Measurements from ENCODE around the gene SH3BP1. TPM values are rescaled to one million over a fixed set of nuclear protein-coding genes. Genes with fewer than 3 reads are reported as not detected.
A peak's percentile ranks its signal among the peaks of the same experiment; 100 is the strongest.

The SH3BP1 gene
- total RNA-seq, 1 donor from 2014 or later: 88.4 TPM

DNA sequence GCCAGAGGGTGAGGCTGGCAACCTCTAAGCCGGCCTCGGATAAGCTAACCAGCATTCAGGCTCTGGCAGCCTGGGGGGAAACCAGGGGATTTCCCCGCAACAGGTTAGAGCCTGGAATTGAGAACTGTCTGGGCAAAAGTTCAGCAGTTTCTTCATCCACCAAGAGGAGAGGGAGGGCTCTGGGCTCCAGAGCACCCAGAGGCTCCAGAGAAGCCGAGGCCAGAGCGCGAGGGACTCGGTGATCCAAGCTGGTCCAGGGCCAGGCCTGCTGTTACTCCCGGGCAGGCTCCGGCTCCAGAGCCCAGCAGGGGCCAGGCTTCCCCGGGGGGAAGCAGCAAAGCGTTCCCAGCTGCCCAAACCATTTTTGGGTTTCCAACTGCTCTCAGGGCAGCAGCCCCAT is 13.3 kb upstream of the SH3BP1 start:
- H3K9me3 Mint-ChIP-seq: no peaks in the 10 kb centered on the region
- DNase-seq: no peak
- TF ChIP-seq, protein P1, sequence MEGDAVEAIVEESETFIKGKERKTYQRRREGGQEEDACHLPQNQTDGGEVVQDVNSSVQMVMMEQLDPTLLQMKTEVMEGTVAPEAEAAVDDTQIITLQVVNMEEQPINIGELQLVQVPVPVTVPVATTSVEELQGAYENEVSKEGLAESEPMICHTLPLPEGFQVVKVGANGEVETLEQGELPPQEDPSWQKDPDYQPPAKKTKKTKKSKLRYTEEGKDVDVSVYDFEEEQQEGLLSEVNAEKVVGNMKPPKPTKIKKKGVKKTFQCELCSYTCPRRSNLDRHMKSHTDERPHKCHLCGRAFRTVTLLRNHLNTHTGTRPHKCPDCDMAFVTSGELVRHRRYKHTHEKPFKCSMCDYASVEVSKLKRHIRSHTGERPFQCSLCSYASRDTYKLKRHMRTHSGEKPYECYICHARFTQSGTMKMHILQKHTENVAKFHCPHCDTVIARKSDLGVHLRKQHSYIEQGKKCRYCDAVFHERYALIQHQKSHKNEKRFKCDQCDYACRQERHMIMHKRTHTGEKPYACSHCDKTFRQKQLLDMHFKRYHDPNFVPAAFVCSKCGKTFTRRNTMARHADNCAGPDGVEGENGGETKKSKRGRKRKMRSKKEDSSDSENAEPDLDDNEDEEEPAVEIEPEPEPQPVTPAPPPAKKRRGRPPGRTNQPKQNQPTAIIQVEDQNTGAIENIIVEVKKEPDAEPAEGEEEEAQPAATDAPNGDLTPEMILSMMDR (IDR thresholded peaks at IDR 0.05): no peak
- POLR2A ChIA-PET: interaction anchor here (0.6 to 7.5 kb wide), 11 partner anchors 8 to 257 kb away, joined by 3 to 78 read pairs (median 16); partner anchors contain the start of genes GGA1, LGALS1, NOL12 and PDXP
- H3K27me3 Mint-ChIP-seq: no peaks in the 10 kb centered on the region
- ATAC-seq (ENCODE audit: low read depth): peak; percentile 43
- H3K4me3 Mint-ChIP-seq: peak overlapping the region; percentile 24
- CTCF ChIA-PET: interaction anchor here (0.7 to 6.9 kb wide), 9 partner anchors 8 to 56 kb away, joined by 3 to 90 read pairs (median 6); partner anchors contain the start of genes GGA1, PDXP and SH3BP1
- H3K27ac Mint-ChIP-seq: peak overlapping the region; percentile 86
- H3K4me1 Mint-ChIP-seq: peaks cover 65% of the 10 kb centered on the region
- H3K36me3 Mint-ChIP-seq (ENCODE audit: low read depth): peaks cover 44% of the 10 kb centered on the region
- intact Hi-C loops (cut with micrococcal nuclease): no loop called here

DNA sequence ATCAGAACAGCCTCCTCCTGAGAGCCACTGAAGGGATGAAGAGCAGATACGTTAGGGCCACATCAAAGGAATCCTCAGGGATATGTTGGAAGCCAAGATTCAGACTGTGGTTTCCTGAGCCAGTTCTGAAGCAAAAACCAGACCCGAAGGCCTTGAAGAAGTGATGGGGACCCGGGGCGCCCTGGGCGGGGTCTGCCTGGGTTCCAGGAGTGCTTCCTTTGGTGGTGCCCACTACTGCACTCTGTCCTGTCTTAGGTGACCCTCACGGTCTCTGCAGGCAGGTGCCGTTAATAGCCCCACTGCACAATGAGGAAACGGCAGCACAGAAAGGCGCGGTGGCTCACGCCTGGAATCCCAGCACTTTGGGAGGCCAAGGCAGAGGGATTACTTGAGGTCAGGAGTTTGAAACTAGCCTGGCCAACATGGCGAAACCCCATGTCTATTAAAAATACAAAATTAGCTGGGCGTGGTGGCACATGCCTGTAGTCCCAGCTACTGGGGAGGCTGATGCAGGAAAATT is 12.9 kb upstream of the SH3BP1 start:
- peak overlapping the region; percentile 86 for H3K27ac Mint-ChIP-seq

DNA sequence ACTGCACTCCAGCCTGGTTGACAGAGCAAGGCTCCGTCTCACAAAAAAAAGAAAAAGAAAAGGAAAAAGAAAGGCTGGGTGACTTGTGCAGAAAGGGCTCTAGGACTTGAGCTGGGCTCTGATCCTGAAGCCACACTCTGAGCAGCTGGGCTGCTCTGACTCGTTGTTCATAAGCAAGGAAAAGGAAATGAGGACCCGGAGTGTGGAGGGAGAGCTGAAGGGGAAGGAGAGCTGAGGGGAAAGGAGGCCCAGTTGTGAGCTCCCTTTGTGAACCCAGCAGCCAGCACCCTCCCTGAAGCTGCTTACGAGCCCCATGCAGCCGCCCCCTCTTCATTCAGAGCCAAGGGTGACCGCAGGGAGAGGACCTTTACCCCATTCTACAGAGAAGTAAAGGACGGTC is 12.3 kb upstream of the SH3BP1 start:
- Mint-ChIP-seq H3K4me3 (peak overlapping the region; percentile 11), H3K27me3 (no peaks in the 10 kb centered on the region), H3K4me1 (peaks cover 66% of the 10 kb centered on the region), H3K36me3 (ENCODE audit: low read depth) (peaks cover 46% of the 10 kb centered on the region), H3K27ac (peak overlapping the region; percentile 86), H3K9me3 (no peaks in the 10 kb centered on the region)
- TF ChIP-seq, protein P1 (IDR thresholded peaks at IDR 0.05): no peak
- intact Hi-C loops (cut with micrococcal nuclease): loop anchor here (1.0 kb wide), 1 partner anchor 11 kb away; no protein-coding TSS in a partner anchor
- ChIA-PET POLR2A (interaction anchor here (0.6 to 7.5 kb wide), 10 partner anchors 9 to 71 kb away, joined by 3 to 78 read pairs (median 18); partner anchors contain the start of genes GGA1, LGALS1, NOL12 and PDXP), CTCF (interaction anchor here (0.8 to 6.9 kb wide), 7 partner anchors 9 to 65 kb away, joined by 3 to 90 read pairs (median 5); partner anchors contain the start of genes GGA1, PDXP and SH3BP1)
- DNase-seq (no peak), ATAC-seq (ENCODE audit: low read depth) (peak; percentile 2)

More for the DNA sequence above, 12.9 kb upstream of the SH3BP1 start:
- ChIA-PET POLR2A (interaction anchor here (0.6 to 7.5 kb wide), 12 partner anchors 8 to 257 kb away, joined by 3 to 78 read pairs (median 12); partner anchors contain the start of genes GGA1, LGALS1, NOL12 and PDXP), CTCF (interaction anchor here (0.7 to 6.9 kb wide), 9 partner anchors 7 to 65 kb away, joined by 3 to 90 read pairs (median 5); partner anchors contain the start of genes GGA1, PDXP and SH3BP1)
- no peak for DNase-seq
- peaks cover 62% of the 10 kb centered on the region for H3K4me1 Mint-ChIP-seq
- TF ChIP-seq, protein P1 (IDR thresholded peaks at IDR 0.05): no peak
- no peaks in the 10 kb centered on the region for H3K9me3 Mint-ChIP-seq
- intact Hi-C loops (cut with micrococcal nuclease): loop anchor here (1.0 kb wide), 1 partner anchor 12 kb away; no protein-coding TSS in a partner anchor
- H3K27me3 Mint-ChIP-seq: no peaks in the 10 kb centered on the region
- peak overlapping the region; percentile 19 for H3K4me3 Mint-ChIP-seq
- ATAC-seq (ENCODE audit: low read depth): no peak
- H3K36me3 Mint-ChIP-seq (ENCODE audit: low read depth): peaks cover 44% of the 10 kb centered on the region

DNA sequence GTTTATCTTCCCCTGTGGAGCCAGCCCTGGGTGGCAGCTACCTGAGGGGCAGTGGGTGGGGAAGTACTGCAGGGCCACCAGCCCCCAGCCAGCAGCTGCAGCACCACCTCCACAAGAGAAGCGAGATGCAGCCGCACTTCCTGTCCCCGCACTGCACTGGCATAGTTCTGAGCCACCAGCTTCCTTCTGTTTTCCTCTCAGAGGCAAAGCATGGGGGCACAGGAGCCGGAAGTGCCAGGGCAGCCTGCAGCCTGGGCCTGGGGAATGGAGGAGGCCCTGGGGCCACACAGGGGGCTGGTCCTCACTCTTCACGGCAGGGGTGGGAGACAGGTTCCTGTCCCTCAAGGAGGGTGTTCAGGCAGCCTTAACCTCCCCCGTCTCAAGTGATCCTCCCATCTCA is 11.9 kb upstream of the SH3BP1 start:
- ChIA-PET POLR2A (interaction anchor here (0.6 to 7.5 kb wide), 10 partner anchors 9 to 58 kb away, joined by 3 to 78 read pairs (median 18); partner anchors contain the start of genes GGA1, LGALS1, NOL12 and PDXP), CTCF (interaction anchor here (0.8 to 6.9 kb wide), 7 partner anchors 10 to 66 kb away, joined by 3 to 90 read pairs (median 5); partner anchors contain the start of genes GGA1, PDXP and SH3BP1)
- TF ChIP-seq, protein P1 (IDR thresholded peaks at IDR 0.05): no peak
- ATAC-seq (ENCODE audit: low read depth) (peak; percentile 56), DNase-seq (no peak)
- Mint-ChIP-seq H3K4me3 (peak overlapping the region; percentile 11), H3K27me3 (no peaks in the 10 kb centered on the region), H3K9me3 (no peaks in the 10 kb centered on the region), H3K4me1 (peaks cover 70% of the 10 kb centered on the region), H3K36me3 (ENCODE audit: low read depth) (peaks cover 45% of the 10 kb centered on the region), H3K27ac (peak overlapping the region; percentile 86)
- intact Hi-C loops (cut with micrococcal nuclease): loop anchor here (1.0 kb wide), 1 partner anchor 11 kb away; no protein-coding TSS in a partner anchor

DNA sequence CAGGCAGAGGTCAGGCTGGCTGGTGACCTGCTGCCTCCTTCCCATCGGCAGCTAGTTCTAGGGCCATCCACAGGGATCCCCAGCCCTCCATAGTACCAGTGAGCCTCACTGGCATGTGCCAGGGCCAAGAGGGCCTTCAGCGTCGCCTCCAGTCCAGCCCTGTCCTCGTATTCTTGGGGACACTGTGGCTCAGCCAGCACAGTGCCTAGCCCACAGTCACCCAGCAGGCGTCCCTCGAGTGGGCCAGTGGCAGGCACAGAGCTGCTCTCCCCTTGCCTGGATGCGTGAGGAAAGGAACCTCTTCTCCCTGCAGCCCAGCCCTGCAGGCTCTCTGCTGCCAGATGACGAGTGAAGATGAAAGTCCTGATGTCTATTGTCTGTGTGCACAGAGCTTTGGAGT is 10.6 kb upstream of the SH3BP1 start:
- ATAC-seq (ENCODE audit: low read depth) (no peak), DNase-seq (no peak)
- no peaks in the 10 kb centered on the region for H3K9me3 Mint-ChIP-seq
- H3K27ac Mint-ChIP-seq: peak overlapping the region; percentile 86
- H3K4me1 Mint-ChIP-seq: peaks cover 70% of the 10 kb centered on the region
- H3K27me3 Mint-ChIP-seq: no peaks in the 10 kb centered on the region
- H3K4me3 Mint-ChIP-seq: no peak overlapping the region
- intact Hi-C loops (cut with micrococcal nuclease): no loop called here
- ChIA-PET CTCF (interaction anchor here (1.1 to 6.9 kb wide), 3 partner anchors 14 to 304 kb away, joined by 3 to 90 read pairs (median 49); partner anchors contain the start of gene SH3BP1), POLR2A (interaction anchor here (1.7 to 7.5 kb wide), 4 partner anchors 12 to 52 kb away, joined by 6 to 78 read pairs (median 48); partner anchors contain the start of genes GGA1, LGALS1 and SH3BP1)
- H3K36me3 Mint-ChIP-seq (ENCODE audit: low read depth): peaks cover 42% of the 10 kb centered on the region
- TF ChIP-seq, protein P1 (IDR thresholded peaks at IDR 0.05): no peak
